ENCODE results near the gene PDGFB.

- no peak for TF ChIP-seq CTCF (IDR thresholded peaks at IDR 0.05)
- TF ChIP-seq POLR2A (IDR thresholded peaks at IDR 0.05) = no peak
Observed at GRCh38 chr22:39240831-39241793, 3.7 kb downstream of the PDGFB start.
